GM12875 (cell line): Measurements from ENCODE around the gene GSTM3.
"Not testable (repeated sequence)": the region's sequence is repeated elsewhere in the genome, so short reads cannot be mapped to it uniquely, and the experiment has no call there.

ENCODE experiments used
- H3K4me3 ChIP-seq: one replicate; pipeline ENCODE4 v1.5.1; 2011; ENCODE audit warnings: low read depth, low read length, control low read depth
- TF ChIP-seq, protein P1 (sequence below): IDR thresholded peaks from 2 replicates; pipeline ENCODE4 v1.5.1; 2011; ENCODE audit warnings: low read depth, mild to moderate bottlenecking, control low read depth, inconsistent platforms, low read length, moderate library complexity, borderline replicate concordance; ENCODE audit not compliant: insufficient read depth

GSTM3 gene

DNA sequence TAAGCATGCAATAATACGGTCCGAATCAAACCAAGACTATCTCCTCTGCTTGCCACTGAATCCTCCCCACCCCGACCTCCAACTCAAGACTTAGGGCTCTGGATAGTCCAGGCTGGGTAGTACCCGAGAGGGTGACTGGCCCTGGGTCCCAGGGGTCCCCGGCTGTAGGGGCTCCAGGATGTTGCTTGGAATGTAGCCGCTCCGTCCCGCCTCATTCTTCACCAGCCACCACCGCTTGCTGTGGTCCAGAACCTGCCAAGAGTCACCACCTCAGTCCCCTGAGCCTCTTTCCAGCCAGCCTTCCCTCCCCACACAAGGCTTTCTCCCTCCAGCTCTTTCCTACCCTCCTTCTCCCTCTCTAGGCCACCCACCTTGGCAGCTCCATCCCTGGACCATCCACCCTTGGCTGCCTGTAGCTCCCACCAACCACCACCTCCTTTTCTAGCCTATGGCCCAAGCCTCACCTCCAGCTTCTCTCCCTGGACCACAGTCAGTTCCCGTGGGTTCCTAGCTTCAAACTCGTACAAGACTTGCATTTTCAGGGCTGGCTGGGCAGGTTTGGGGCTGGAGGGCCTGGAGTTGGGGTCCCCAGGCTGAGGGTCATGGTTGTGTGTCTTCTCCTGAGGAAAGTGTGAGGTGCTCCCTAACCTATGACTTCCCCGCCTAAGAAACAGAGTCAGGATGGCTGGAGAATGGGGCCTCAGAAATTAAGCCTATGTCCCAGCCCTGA lies 10.9 kb upstream of the GSTM3 start:
- TF ChIP-seq, protein P1, sequence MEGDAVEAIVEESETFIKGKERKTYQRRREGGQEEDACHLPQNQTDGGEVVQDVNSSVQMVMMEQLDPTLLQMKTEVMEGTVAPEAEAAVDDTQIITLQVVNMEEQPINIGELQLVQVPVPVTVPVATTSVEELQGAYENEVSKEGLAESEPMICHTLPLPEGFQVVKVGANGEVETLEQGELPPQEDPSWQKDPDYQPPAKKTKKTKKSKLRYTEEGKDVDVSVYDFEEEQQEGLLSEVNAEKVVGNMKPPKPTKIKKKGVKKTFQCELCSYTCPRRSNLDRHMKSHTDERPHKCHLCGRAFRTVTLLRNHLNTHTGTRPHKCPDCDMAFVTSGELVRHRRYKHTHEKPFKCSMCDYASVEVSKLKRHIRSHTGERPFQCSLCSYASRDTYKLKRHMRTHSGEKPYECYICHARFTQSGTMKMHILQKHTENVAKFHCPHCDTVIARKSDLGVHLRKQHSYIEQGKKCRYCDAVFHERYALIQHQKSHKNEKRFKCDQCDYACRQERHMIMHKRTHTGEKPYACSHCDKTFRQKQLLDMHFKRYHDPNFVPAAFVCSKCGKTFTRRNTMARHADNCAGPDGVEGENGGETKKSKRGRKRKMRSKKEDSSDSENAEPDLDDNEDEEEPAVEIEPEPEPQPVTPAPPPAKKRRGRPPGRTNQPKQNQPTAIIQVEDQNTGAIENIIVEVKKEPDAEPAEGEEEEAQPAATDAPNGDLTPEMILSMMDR: no peak

DNA sequence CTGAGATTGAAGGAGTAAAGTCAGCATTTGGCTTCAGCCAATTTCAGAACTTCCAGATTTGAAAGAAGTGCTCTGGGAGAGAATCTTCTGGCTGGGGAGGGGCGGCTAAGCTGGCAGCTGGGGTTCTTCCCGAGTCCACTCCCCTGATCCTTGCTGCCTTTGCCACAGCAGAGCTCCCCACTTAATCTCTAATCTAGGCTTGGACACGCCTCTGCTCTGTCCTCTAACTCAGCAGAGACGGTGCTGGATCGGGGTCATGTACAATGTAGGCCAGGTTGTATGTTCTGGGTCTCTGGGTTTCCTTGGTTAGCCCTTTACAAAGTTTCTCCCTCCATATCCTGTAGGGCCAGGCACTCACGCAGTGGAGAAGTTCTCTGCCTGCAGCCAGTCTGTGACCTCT lies 10.1 kb upstream of the GSTM3 start:
- TF ChIP-seq, protein P1: no peak
- no peak overlapping the region for H3K4me3 ChIP-seq

More for the DNA sequence above, 10.9 kb upstream of the GSTM3 start:
- H3K4me3 ChIP-seq: no peak overlapping the region

DNA sequence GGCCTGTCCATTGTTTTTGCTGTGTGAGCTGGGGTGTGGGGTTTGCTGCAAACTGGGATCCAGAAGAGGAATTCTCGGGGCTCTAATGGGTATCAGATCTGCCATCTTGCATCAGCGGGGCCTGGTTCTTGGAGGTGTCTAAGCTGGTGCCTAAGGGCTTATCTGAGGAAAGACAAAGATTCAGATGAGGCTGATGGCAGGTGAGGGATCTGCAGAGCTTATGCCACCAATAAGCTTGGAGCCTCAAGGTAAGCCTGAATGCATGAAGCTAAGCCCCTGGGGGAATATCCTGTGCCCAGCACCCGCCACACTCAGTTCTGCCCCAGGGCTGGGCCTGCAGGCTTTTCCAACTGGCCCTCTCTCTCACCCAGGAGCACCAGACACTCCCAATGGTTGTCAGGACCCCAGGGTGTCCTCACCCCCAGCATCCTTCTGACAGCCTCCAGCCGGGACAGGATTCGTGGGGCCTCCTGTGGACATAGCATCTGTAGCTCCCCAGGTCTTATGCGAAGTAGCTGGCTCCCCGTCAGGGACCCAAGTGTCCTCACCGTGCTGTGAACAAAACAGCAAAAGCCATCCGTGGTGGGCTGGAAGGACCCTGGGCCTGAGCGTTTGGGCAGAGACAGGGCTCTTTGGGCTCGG lies 9.5 kb upstream of the GSTM3 start:
- H3K4me3 ChIP-seq: no peak overlapping the region
- TF ChIP-seq, protein P1: no peak

DNA sequence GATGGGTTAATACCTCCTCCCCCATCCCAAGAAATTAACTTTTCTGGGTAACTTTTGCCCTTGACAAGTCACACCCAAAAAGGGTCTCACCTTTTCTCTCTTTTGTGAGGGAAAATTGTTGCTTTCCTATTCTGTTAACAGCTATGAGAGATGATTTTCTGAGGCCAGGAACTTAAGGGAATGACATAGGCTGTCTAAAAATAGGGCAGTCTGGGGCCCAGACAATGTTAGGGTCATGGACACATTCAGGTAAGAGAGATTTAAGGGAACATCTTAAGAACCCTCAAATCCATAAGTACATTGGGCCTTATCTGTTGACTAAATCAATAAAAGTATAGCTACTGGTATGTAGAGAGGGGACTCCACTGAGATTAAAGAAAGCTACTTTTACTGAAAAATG lies 8.4 kb upstream of the GSTM3 start:
- TF ChIP-seq, protein P1: no peak
- H3K4me3 ChIP-seq: no peak overlapping the region

DNA sequence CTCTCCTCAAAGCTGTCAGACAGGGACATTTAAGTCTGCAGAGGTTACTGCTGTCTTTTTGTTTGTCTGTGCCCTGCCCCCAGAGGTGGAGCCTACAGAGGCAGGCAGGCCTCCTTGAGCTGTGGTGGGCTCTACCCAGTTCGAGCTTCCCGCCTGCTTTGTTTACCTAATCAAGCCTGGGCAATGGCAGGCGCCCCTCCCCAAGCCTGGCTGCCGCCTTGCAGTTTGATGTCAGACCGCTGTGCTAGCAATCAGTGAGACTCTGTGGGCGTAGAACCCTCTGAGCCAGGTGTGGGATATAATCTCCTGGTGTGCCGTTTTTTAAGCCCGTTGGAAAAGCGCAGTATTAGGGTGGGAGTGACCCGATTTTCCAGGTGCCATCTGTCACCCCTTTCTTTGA lies 7.5 kb upstream of the GSTM3 start:
- H3K4me3 ChIP-seq: not testable (repeated sequence)

DNA sequence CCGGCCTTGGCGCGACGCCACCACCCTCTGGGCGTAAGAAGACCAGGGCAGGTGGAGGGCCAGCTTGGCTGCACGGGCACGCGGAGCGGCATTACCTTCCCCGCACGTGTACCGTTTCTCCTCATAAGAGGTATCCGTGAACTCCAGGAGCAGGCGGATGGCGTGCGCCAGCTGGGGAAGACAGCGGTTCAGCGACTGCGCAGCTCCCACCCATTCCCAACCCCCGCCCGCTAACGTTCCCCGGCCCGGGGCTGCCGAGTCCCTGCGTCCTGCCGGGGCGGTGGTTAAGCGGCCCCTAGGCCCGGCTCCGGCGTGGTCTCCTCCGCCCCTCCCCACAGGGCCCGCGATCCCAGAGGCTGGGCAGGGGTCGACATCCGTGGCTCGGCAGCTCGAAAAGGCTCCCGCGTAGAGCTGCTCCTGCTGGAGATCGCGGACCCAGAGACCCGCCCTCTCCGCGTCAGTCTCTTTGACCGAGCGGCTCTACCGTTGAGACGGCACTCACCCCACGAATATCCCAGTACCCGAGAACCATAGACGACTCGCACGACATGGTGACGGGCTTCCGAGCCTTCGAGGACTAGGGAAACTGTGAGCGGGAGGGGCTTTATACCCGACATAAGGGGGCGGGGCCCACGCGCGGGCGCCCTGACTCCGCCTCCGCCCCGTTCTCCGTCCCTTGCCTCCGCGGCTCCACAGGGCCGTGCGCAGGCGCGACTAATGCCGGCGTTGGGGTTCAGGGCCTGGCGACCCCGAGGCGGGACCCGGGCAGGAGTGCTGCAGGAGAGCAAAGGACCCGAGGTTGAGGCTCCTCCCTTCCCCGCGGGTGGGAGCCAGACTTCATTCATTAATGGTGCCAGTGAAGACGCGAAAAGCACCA lies 862 bp downstream of the GSTM3 start:
- TF ChIP-seq, protein P1: no peak
- H3K4me3 ChIP-seq: peak overlapping the region; percentile 53

DNA sequence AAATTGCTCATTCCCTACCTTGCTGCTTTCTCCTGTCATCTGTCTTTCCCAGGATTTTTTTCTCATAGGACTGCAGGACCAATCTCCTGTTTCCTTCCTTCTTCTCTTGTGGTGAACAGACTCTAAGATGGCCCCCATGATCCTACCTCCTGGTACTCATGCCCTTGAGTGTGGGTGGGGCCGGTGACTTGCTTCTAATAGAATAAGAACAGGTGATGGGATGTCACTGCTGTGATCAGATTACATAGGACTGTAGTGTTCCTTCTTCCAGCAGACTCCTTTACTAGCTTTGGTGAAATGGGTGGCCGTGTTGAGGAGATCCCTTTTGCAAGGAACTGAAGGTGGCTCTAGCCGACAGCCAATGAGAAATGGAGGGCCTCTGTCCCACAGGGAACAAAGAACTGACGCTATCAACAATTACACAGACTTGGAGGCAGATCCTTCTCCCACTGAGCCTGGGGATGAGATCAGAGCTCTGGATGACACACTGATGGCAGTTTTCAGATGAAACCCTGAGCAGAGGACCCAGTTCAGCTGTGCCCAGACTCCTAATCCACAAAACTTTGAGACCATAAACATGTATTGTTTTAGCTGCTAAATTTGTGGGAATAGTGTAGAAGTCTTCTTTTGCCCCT lies 7.5 kb downstream of the GSTM3 start:
- TF ChIP-seq, protein P1: no peak
- H3K4me3 ChIP-seq: no peak overlapping the region
